GM18507 (cell line): ENCODE results near the gene BAAT.

ENCODE experiments used
- DNase-seq: peaks from one replicate; pipeline ENCODE4 v3.0.0; 2011; ENCODE audit warnings: low read depth; ENCODE audit not compliant: insufficient read length; ENCODE audit errors: extremely low spot score
- FAIRE-seq: peaks from 2 replicates; lab custom pipeline; 2011; peaks lifted over from hg19 to GRCh38; lab: Jason Lieb, UNC

Gene BAAT

GRCh38 chr9:101367323-101367722 lies 17.5 kb downstream of the BAAT start:
- FAIRE-seq, result no peak
- no peak for DNase-seq

- no peak for FAIRE-seq
- DNase-seq, result no peak
Measured at GRCh38 chr9:101366038-101366756, 18.6 kb downstream of the BAAT start.

GRCh38 chr9:101365181-101365580 lies 19.6 kb downstream of the BAAT start:
- FAIRE-seq, result no peak

GRCh38 chr9:101362450-101362849 lies 22.4 kb downstream of the BAAT start:
- FAIRE-seq, result no peak
- DNase-seq, result no peak

More at GRCh38 chr9:101365181-101365580, 19.6 kb downstream of the BAAT start:
- no peak for DNase-seq

GRCh38 chr9:101360647-101361046 lies 24.2 kb downstream of the BAAT start:
- FAIRE-seq, result no peak

GRCh38 chr9:101359679-101360078 lies 25.1 kb downstream of the BAAT start:
- FAIRE-seq (no peak), DNase-seq (no peak)

More at GRCh38 chr9:101360647-101361046, 24.2 kb downstream of the BAAT start:
- DNase-seq, result no peak

- FAIRE-seq (no peak), DNase-seq (no peak)
Measured at GRCh38 chr9:101356619-101357018, 28.2 kb downstream of the BAAT start.

GRCh38 chr9:101354765-101355708 lies 29.8 kb downstream of the BAAT start:
- DNase-seq, result no peak
- no peak for FAIRE-seq

- FAIRE-seq (no peak), DNase-seq (no peak)
Measured at GRCh38 chr9:101354143-101354764, 30.6 kb downstream of the BAAT start.

- DNase-seq (no peak), FAIRE-seq (no peak)
Measured at GRCh38 chr9:101353683-101354082, 31.1 kb downstream of the BAAT start.

GRCh38 chr9:101352892-101353463 lies 31.8 kb downstream of the BAAT start:
- DNase-seq (no peak), FAIRE-seq (no peak)

GRCh38 chr9:101350285-101350684 lies 34.5 kb downstream of the BAAT start:
- no peak for DNase-seq
- no peak for FAIRE-seq

GRCh38 chr9:101342595-101342994 lies 42.2 kb downstream of the BAAT start:
- DNase-seq (no peak), FAIRE-seq (no peak)

- FAIRE-seq (no peak), DNase-seq (no peak)
Measured at GRCh38 chr9:101341958-101342357, 42.8 kb downstream of the BAAT start.

- no peak for FAIRE-seq
- no peak for DNase-seq
Measured at GRCh38 chr9:101337237-101337636, 47.6 kb downstream of the BAAT start.

- FAIRE-seq (no peak), DNase-seq (no peak)
Measured at GRCh38 chr9:101336091-101336490, 48.7 kb downstream of the BAAT start.

- FAIRE-seq, result no peak
Measured at GRCh38 chr9:101333926-101334702, 50.7 kb downstream of the BAAT start.

GRCh38 chr9:101333490-101333889 lies 51.3 kb downstream of the BAAT start:
- no peak for FAIRE-seq
- no peak for DNase-seq

More at GRCh38 chr9:101333926-101334702, 50.7 kb downstream of the BAAT start:
- DNase-seq, result no peak

- FAIRE-seq (no peak), DNase-seq (no peak)
Measured at GRCh38 chr9:101332362-101332761, 52.4 kb downstream of the BAAT start.
